ENCODE measurements around the gene MTF1.

- no peak for TF ChIP-seq POLR2A (IDR thresholded peaks at IDR 0.05)
- no peak for TF ChIP-seq CTCF (IDR thresholded peaks at IDR 0.05)
- TF ChIP-seq POLR2AphosphoS5 (IDR thresholded peaks at IDR 0.05), result no peak
Observed at GRCh38 chr1:37868466-37868865, 9.1 kb upstream of the MTF1 start.

All from breast epithelium (tissue), 3 donors.